Activated CD8-positive, alpha-beta memory T cell treated with anti-CD3 and anti-CD28 coated beads, Interleukin-2, amount 50 U/mL, for 1 hour (primary cell): ENCODE measurements around the gene KCNE4.

ENCODE experiments used
- DNase-seq: peaks from one replicate; pipeline ENCODE4 v3.0.0-alpha.2; 2020; ENCODE audit errors: extremely low read depth

Gene KCNE4

GRCh38 chr2:223051693-223052289, at the start of gene KCNE4:
KCNE4 (plus strand) TSS chr2:223052190; CDS start chr2:223052831, 641 bp downstream.
- no peak for DNase-seq

- DNase-seq: no peak
These were observed 48.8 kb upstream of the KCNE4 start for GRCh38 chr2:223003191-223003590.

GRCh38 chr2:223005496-223005895, 46.5 kb upstream of the KCNE4 start:
- DNase-seq: no peak

- no peak for DNase-seq
These were observed 44.5 kb upstream of the KCNE4 start for GRCh38 chr2:223007531-223007930.

GRCh38 chr2:223008162-223008561, 43.8 kb upstream of the KCNE4 start:
- DNase-seq: no peak

GRCh38 chr2:223008956-223009355, 43.0 kb upstream of the KCNE4 start:
- no peak for DNase-seq

GRCh38 chr2:223010641-223011040, 41.3 kb upstream of the KCNE4 start:
- no peak for DNase-seq

- no peak for DNase-seq
These were observed 39.7 kb upstream of the KCNE4 start for GRCh38 chr2:223012291-223012690.

GRCh38 chr2:223019390-223019930, 32.5 kb upstream of the KCNE4 start:
- DNase-seq: no peak

- no peak for DNase-seq
These were observed 31.8 kb upstream of the KCNE4 start for GRCh38 chr2:223019987-223020717.

- no peak for DNase-seq
These were observed 30.9 kb upstream of the KCNE4 start for GRCh38 chr2:223020971-223021675.

GRCh38 chr2:223026357-223027110, 25.5 kb upstream of the KCNE4 start:
- no peak for DNase-seq

GRCh38 chr2:223027442-223027841, 24.5 kb upstream of the KCNE4 start:
- no peak for DNase-seq

GRCh38 chr2:223029287-223029686, 22.7 kb upstream of the KCNE4 start:
- DNase-seq: no peak

- no peak for DNase-seq
These were observed 19.5 kb upstream of the KCNE4 start for GRCh38 chr2:223032187-223033142.

GRCh38 chr2:223034221-223034975, 17.6 kb upstream of the KCNE4 start:
- DNase-seq: no peak

GRCh38 chr2:223036790-223037444, 15.1 kb upstream of the KCNE4 start:
- DNase-seq: no peak

- DNase-seq: no peak
These were observed 14.6 kb upstream of the KCNE4 start for GRCh38 chr2:223037445-223037800.

- no peak for DNase-seq
These were observed 12.4 kb upstream of the KCNE4 start for GRCh38 chr2:223039618-223040017.

GRCh38 chr2:223040527-223040926, 11.5 kb upstream of the KCNE4 start:
- DNase-seq: no peak
